Breast epithelium (tissue), 4 donors: ENCODE data around the gene SPATA17. TPM values are rescaled to one million over a fixed set of nuclear protein-coding genes. Genes with fewer than 3 reads are reported as not detected.
"Not testable (repeated sequence)": the region's sequence is repeated elsewhere in the genome, so short reads cannot be mapped to it uniquely, and the experiment has no call there.

Experiments
- DNase-seq, 2 donors: peaks; one replicate each; pipeline ENCODE4 v3.0.0-alpha.2; 2019; ENCODE audit warnings: low spot score in 2 of 2
- H3K27ac ChIP-seq, 2 donors: fragments of 200-600 bp; sonication (generic) in 1 of 2; one replicate each; pipeline ENCODE4 v1.5.1; 2016 to 2019; ENCODE audit warnings: mild to moderate bottlenecking in 1 of 2
- H3K27me3 ChIP-seq, 2 donors: fragments of 200-600 bp; sonication (generic) in 1 of 2; one replicate each; pipeline versions ENCODE4 v1.5.1 to v1.6.0; 2017 to 2019; ENCODE audit warnings: control low read depth in 1 of 2, mild to moderate bottlenecking in 1 of 2
- H3K36me3 ChIP-seq: fragments of 200-600 bp; one replicate; pipeline ENCODE4 v1.5.1; 2019
- H3K4me1 ChIP-seq, 2 donors: fragments of 200-600 bp; sonication (generic); one replicate each; pipeline ENCODE4 v1.5.1; 2016 to 2019; ENCODE audit warnings: control low read depth in 1 of 2
- H3K4me3 ChIP-seq, 3 donors: fragments of 200-600 bp; sonication (generic); 1 replicate in 2 of 3; 2 replicates in 1 of 3; pipeline ENCODE4 v1.5.1; 2016 to 2019; ENCODE audit warnings: mild to moderate bottlenecking in 3 of 3, moderate library complexity in 2 of 3
- H3K9me3 ChIP-seq, 2 donors: fragments of 200-600 bp; sonication (generic) in 1 of 2; one replicate each; pipeline ENCODE4 v1.5.1; 2016 to 2019; ENCODE audit warnings: control low read depth in 1 of 2
- CTCF ChIP-seq, 3 donors: fragments of 450-650 bp; IDR thresholded peaks; one replicate each; pipeline ENCODE4 v1.5.1; 2016 to 2017; ENCODE audit warnings: antibody characterized with exemption in 3 of 3, mild to moderate bottlenecking in 3 of 3, moderate library complexity in 3 of 3
- POLR2A ChIP-seq: fragments of 450-650 bp; IDR thresholded peaks from one replicate; pipeline ENCODE4 v1.6.1; 2016; ENCODE audit warnings: antibody characterized with exemption, mild to moderate bottlenecking, moderate library complexity
- POLR2AphosphoS5 ChIP-seq, 3 donors: sonication (generic); formaldehyde crosslinking; IDR thresholded peaks; one replicate each; pipeline ENCODE4 v1.6.1; 2017; ENCODE audit warnings: antibody characterized with exemption in 3 of 3
- intact Hi-C: fragments of 100-400 bp; cut with DNase I; formaldehyde crosslinking; loops from one replicate; pipeline ENCODE4 v1.15.1; 2023; ENCODE audit warnings: low total_unique reads
- total RNA-seq, 3 donors: library from RNA; depleted of rRNA; stranded (reverse); fragments of >200 nt; gene quantifications; one replicate each; pipeline ENCODE4 v1.1.0, GENCODE V29; 2016

SPATA17 gene, protein sequence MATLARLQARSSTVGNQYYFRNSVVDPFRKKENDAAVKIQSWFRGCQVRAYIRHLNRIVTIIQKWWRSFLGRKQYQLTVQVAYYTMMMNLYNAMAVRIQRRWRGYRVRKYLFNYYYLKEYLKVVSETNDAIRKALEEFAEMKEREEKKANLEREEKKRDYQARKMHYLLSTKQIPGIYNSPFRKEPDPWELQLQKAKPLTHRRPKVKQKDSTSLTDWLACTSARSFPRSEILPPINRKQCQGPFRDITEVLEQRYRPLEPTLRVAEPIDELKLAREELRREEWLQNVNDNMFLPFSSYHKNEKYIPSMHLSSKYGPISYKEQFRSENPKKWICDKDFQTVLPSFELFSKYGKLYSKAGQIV
- total RNA-seq = 1 to 10 TPM in 1 of 3 donors, under 1 TPM in 2; 0.48 to 1.3 (median 0.59) TPM

DNA sequence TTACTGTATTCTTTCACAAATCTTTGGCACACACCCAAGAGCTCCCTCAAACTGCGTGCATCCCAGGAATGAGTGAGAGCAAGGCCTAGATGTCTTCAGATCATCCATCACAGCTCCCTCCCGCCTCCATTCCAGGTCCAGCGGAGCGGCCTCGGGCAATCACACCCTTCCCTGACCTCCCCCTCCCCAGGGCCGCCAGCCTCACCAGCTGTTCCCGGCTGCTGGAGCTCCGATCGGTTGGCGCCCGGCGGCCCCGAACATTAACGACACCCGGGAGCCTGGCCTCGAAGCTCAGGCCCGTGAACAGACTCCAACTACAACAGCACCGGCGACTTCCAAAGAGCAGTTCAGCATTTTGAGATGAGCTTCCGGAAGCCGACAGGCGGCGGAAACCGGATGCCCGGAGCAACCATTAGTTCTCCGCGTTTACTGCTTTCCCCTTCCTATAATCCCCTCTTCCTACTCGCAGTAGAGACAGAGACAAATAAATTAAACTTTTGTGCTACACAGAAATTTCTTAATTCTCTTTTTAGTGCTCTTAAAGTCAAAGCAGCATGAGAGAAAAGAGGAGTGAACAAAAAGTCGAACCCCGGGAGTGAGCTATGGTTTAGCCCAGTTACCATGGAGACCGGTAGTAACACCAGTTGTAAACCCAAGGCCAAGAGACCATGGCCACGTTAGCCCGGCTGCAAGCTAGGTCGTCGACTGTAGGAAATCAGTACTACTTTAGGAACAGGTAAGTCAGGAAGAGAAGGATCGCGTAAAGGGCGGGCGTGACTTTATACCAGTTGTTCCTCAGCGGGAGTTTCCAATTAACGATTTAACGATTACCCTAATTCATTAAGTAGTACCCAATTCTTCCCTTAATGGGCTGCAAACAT lies at the start of gene SPATA17, which contains the start of gene GPATCH2:
Gene SPATA17, plus strand, starts transcription at position 634 of the 881 bp plus-strand sequence. Its CDS starts 35 bp downstream, at position 669.
Gene GPATCH2, minus strand, starts transcription at position 380 of the 881 bp plus-strand sequence. Its CDS starts 119 bp downstream, at position 261.
- intact Hi-C loops = no loop called here
- Histone ChIP-seq H3K27me3 (no peaks in the 10 kb centered on the region), H3K4me1 (peaks cover 0 to 6% of the 10 kb centered on the region in 2 donors), H3K36me3 (no peaks in the 10 kb centered on the region), H3K27ac (peak within 1 kb of the TSS; percentile 90 to 94), H3K9me3 (no peaks in the 10 kb centered on the region), H3K4me3 (peak within 1 kb of the TSS; percentile 78 to 80 (median 78))
- TF ChIP-seq CTCF (IDR thresholded peaks at IDR 0.05) = peak; percentile 15 to 64 (median 57)
- no peak for TF ChIP-seq POLR2A
- peak; percentile 45 to 89 (median 61) for TF ChIP-seq POLR2AphosphoS5 (IDR thresholded peaks at IDR 0.05)
- DNase-seq = peak; percentile 67 to 77

DNA sequence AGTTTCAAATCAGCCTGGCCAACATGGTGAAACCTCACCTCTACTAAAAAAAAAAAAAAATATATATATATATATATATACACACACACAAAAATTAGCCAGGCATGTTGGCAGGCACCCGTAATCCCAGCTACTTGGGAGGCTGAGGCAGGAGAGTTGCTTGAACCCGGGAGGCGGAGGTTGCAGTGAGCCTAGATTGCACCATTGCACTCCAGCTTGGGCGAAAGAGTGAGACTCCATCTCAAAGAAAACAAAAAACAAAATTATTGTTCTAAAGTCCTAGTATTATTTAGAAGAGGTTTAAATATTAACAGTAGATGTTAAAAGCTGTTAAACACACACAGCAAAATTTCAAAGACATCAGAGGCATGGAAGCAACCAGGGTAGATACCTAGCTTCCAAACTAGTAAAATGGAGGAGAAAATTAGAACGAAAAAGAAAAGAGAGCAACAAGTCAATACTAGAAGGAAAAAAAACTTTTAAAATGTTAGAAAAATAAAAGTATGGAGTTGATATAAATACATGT lies 46.8 kb upstream of the SPATA17 start:
- H3K27me3 ChIP-seq, H3K4me3 ChIP-seq, H3K4me1 ChIP-seq, DNase-seq, H3K9me3 ChIP-seq, H3K27ac ChIP-seq, intact Hi-C loops, H3K36me3 ChIP-seq: not testable (repeated sequence)

GRCh38 chr1:217585577-217585976 lies 45.6 kb upstream of the SPATA17 start:
- Histone ChIP-seq H3K27me3 (no peaks in the 10 kb centered on the region), H3K9me3 (no peaks in the 10 kb centered on the region), H3K4me1 (no peaks in the 10 kb centered on the region), H3K36me3 (no peaks in the 10 kb centered on the region), H3K27ac (no peak overlapping the region), H3K4me3 (no peak overlapping the region)
- no peak for DNase-seq
- no peak for TF ChIP-seq CTCF (IDR thresholded peaks at IDR 0.05)
- TF ChIP-seq POLR2A = no peak
- TF ChIP-seq POLR2AphosphoS5 (IDR thresholded peaks at IDR 0.05) = no peak
- intact Hi-C loops = no loop called here

DNA sequence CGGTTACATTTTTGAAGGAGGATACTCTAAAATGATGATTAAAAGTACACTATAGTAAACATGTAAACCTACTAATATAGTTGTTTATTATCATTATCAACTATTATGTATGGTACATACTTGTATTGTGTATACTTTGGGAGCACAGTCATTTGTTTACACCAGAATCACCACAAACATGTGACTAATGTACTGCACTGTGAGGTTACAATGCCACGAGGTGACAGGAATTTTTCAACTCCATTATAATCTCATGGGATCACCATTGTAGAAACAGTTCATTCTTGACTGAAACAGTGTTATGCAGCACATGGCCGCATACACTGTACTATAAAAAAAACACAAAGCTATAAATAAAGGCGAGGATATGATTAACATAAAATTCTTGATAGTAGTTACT lies 44.6 kb upstream of the SPATA17 start:
- TF ChIP-seq CTCF (IDR thresholded peaks at IDR 0.05) (no peak), POLR2AphosphoS5 (IDR thresholded peaks at IDR 0.05) (no peak), POLR2A (no peak)
- H3K9me3 ChIP-seq = no peaks in the 10 kb centered on the region
- no peak for DNase-seq
- no peaks in the 10 kb centered on the region for H3K36me3 ChIP-seq
- no peak overlapping the region for H3K4me3 ChIP-seq
- H3K4me1 ChIP-seq = no peaks in the 10 kb centered on the region
- intact Hi-C loops = no loop called here
- H3K27ac ChIP-seq = no peak overlapping the region
- H3K27me3 ChIP-seq = no peaks in the 10 kb centered on the region

- no peak for DNase-seq
- Histone ChIP-seq H3K36me3 (no peaks in the 10 kb centered on the region), H3K27me3 (no peaks in the 10 kb centered on the region), H3K9me3 (no peaks in the 10 kb centered on the region), H3K4me1 (no peaks in the 10 kb centered on the region), H3K4me3 (no peak overlapping the region), H3K27ac (no peak overlapping the region)
- TF ChIP-seq POLR2AphosphoS5 (IDR thresholded peaks at IDR 0.05) (no peak), CTCF (IDR thresholded peaks at IDR 0.05) (no peak), POLR2A (no peak)
- intact Hi-C loops = no loop called here
Observed at GRCh38 chr1:217590598-217590997, 40.5 kb upstream of the SPATA17 start.
